ENCODE results near the gene PRKCA.

Gene PRKCA

DNA sequence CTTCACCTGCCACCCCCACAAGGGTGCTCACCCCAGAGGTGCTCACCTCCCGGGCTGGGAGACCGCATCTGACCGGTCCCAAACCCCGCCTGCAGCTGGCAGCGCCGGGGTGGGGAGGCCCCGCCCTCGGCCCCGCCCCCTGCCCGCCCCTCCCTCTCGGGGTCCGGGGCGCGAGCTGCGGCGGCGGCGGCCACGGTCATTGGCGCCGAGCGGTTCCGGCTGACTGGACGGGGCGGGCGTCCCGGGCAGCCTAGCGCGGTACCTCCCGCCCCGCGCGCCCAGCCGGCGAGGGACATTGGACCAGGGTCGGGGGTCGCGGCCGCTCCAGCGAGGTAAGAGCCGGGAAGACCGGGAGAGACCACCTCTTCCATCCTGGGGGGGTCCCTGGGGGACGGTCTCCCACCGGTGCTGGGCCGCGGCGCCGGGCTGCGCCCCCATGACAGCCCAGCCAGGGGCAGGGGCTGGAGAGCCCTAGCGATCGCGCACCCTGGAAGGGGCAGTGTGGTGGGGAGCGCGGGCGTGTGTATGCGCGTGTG lies 532.6 kb downstream of the PRKCA start, which contains the start of gene CACNG5:
Gene CACNG5, plus strand, starts transcription at position 199 of the 536 bp plus-strand sequence. CDS start 42,216 bp downstream, outside the sequence.
- DNase-seq, result no peak

DNA sequence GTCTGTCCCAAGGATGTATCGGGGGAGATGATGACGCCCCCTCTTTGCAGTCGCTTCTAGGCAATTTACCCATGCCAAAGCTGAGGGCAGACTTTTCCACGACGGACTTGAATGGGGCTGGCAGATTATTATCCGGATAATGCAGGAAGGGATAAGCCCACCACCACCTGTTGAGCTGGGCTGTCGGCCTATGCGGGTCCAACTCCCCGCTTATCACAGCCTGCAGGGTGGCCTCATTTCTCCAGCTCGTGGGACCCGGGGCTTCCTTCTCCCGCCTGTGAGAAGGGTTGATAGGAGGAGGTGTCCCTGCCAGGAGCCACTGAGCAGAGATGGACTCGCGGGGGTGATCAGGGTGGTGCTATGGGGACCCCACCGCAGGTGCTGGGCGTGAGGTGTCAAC lies 533.1 kb downstream of the PRKCA start:
- DNase-seq, result no peak

DNA sequence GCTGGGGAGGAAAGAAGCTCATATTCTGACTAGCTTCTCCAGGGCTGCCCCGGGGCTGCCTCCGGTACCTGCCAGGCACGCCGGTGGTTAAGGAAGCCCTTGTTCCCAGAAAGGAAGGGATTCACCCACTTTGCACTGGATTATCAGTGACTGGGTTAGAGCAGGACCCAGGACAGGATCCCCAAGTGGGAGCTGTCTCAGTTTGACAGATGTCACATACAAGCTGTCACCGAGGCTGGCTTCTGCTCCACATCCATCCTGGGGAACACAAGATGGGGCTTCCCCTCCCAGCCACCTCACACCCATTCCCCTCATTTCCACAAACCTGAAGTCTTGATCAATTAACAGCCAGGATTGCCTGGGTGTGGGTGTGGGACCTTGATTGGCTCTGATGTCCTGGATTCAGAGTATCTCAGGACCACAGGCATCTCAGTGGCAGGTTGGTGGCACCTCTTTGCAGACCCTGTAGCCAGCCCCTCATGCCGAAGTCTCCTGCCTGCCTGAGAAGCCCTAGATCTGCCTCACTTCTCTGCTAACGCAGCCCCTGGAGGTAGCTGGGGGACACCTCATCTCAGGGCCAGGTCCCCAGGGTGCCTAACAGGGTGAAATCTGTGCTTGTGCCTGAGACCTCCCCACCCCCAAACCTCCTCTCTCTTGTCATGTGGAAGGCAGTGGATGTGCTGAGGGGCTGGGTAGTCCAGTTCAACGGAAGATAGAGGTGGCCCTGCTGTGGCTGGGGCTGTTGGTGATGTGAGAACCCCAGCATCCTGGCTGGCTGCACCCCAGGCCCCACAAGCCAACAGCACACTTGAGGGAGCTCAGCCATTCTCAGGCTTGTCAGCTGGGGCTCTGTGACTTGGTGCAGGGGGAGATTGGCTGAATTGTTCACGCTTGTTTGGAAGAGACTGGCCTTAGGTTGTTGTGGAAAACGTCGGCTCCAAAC lies 533.9 kb downstream of the PRKCA start:
- DNase-seq, result no peak

DNA sequence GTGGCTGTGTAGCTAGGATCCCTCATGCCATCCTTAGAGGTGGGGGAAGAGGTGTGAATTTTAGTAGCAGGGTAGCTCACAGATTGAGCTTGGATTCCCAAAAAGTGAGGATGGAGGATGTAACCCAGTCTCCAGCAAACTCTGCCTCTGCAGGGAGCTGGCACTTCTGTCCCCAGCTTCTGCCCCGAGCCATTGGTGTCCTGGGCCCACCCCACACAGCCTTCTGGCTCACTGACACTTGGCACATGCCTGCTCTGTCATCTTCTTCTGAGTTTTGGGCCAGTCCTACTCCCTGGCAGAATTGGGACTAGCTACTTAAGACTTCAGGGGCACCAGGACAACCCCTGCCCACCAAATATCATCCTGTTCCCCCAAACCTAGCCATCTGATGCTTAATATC lies 534.8 kb downstream of the PRKCA start:
- no peak for DNase-seq

DNA sequence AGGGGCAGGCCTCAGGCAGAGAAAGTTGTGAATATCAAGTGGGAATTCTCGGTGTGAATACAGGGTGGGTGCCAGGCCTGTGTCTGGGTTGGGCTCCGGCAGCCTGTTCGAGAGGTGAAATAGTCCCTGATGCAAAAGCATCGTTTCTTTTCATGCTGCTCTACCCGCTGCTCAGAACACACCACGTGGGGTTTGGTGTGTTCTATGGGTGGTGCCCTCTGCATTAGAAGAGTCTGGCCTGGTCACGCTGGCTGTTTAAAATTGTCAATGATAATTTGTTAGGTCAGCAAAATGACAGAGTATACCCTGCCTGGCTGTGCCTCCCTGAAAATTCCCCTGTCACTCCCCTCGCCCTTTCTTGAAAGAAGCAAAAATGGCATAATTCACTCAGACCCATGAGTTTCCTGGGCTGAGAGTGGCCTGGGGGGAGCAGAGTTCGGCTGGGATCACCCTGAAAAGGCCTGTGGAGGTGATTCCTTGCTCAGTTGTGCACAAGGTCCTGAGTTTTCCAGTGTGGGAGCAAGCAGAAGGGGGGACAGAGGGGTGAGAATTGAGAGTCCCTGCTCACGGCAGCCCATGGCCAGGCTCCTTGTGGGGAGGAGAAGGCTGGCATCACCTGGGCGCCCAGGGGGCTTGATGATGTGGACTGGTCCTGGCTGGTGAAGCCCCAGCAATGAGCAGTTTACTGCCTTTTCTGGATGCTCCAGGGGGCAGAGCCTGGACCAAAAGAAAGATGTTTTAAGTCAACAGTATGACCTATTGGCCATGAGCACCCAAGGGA lies 535.7 kb downstream of the PRKCA start:
- no peak for DNase-seq

DNA sequence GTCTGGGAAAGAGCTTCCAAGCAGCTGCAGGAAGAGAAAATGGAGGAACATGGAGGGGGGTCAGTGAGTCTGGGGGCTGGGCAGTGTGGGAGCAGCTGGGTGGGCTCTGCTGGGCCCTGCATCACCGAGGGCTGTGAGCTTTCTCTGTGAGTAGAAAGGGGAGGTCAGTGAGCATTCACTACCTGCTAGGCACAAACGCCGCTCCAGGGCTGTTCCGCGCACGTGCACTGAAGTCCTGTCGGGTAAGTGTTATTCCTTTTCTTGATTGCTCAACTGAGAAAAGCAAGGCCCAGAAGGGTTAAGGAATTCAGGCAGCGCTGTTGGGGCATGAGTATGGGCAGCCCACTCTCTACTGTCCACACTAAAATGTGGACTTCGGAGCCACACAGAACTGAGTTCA lies 537.2 kb downstream of the PRKCA start:
- DNase-seq, result no peak

DNA sequence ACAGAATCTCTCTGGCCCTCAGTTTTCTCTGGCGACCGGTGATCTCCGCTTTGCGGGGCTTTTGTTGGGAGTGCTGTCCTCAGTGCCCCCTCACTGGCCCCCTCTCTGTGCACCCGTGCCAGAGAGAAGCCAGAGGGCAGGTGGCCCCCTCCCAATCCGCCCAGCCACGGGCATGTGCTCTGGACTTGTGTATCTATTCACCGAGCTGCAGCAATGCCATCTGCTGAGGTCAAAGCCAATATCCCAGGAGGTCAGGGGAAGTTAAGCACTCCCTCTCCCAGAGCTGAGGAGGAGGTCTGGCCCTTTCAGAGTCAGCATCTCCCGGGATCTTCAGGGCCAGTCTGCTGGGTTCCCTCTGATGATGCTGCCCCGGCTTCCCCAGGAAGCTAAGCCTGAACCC lies 537.6 kb downstream of the PRKCA start:
- DNase-seq, result no peak

DNA sequence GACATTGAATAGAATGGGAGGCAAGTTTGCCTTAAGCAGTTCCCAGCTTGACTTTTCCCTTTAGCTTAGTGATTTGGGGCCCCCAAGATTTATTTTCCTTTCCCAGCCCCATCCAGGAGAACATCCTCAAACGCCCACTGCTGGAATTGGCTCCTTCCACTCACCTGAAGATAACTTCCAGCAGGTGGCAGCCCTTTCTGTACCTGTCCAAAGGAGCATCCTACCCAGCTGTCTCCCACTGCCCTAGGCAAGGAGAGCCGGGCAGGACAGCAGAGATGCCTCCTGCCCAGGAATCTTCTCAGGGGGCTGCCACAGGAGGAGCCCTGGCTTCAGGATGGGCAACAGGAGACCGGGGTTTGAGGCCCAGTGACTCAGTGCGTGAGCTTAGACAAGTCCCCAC lies 538.9 kb downstream of the PRKCA start:
- no peak for DNase-seq

DNA sequence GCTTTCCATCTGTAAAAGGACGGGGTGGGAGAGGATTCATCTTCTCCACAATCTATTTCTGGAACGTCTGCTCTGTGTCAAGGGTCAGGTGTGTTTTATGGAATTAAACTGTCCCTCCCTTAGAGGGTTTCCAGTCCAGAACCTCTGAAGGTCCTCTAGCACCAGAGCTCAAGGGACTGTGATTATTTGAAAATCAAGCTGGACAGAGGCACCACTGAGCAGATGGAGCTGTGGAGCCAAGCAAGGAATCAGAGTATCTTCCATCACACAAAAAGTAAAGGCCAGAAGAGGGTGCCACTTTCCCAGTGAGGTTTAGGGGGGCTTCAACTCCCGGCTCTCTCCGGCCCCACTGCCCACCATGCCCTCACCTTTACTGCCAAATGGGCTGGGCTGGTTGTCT lies 539.3 kb downstream of the PRKCA start:
- DNase-seq, result no peak

DNA sequence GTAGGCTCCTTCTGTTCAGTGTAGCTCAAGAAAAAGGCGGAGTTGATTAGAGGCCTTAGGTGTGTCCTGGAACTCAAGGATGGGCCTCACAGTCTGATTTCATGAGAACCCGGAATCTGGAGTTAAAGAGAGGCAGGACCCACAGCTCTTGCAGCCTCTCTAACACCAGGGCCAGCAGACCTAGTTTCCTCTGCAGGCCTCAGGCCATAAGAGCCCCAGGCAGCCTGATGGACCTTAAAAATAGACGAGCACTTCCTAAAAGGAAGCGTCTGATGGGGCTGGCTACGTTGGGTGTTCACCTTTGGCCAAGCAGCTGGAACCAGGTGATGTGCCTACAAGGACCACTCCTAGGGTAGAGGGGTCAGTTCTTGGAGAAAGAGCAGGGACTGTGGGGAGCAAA lies 540.1 kb downstream of the PRKCA start:
- DNase-seq, result no peak

DNA sequence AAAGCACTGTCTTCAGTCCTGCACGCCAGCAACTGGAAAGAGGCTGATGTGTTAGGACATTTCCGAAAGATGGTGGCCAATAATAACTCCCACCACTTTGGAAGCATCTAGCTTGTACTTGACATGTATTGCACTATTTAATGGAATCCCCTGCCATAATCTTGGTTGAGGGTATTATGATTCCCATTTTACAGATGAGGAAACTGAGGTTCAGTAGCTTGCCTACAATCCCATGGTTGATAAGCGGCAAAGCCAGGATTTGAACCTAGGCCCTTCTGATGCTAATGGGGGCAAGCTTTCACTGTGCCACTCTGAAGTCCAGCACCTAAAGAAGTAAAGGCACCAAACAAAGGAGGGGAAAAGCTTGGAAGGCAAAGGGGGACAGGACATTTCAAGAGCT lies 540.5 kb downstream of the PRKCA start:
- DNase-seq, result no peak

DNA sequence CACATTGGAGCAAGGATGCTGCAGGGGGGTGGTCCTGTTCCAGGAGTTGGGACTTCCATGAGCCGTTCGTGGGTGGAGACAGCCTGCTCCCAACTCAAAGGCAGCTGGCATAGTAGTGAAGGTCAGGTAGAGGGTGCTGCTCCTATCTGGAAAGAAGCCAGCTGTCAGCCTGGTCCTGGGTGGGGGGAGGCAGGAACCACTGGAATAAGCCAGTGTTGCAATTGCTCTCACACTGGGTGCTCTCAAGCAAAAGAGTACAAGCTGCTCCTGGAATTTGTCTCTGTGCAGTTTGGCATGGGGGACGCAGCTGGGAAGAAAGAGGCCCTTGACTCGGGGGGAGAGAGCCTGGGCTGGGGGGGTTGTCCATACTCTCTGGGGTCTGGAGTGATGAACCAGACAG lies 541.2 kb downstream of the PRKCA start:
- no peak for DNase-seq

DNA sequence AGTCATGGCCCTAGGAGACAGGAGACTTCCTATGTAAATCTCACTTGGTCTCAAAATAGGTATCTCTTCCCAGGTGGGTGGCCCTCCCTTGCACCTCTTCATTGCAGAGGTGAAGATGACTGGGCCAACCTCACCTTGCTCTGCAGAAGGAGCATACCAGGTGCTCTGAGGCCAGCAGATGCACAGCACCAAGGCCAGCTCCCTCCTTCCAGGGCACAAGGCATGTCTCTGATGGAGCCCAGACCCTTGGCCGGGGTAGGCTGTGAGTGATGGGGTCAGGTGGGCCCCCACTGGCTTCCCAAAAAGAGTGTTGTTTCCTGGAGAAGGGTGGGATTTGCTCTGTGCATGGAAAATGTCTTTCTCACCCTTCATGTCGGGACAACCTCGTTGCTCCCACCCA lies 545.3 kb downstream of the PRKCA start:
- DNase-seq, result no peak

DNA sequence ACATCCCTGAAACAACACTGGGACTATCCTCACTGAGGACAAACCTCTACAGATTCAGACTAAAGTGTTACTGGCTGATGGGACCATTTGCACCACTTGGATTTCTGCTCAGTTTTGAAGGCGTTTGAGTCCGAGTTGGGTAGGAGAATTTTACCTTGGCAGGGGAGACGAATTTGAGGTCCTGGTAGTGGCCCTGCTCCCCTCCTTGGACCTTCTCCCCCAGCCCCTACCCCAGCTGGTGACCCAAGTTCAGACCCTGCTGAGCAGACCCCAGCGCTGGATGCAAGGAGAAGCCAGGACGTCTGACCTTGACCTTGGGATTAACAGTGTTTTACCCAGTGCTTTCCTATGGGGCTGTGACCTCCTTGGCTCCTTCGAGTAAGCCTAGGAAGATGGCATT lies 546.1 kb downstream of the PRKCA start:
- DNase-seq, result no peak

DNA sequence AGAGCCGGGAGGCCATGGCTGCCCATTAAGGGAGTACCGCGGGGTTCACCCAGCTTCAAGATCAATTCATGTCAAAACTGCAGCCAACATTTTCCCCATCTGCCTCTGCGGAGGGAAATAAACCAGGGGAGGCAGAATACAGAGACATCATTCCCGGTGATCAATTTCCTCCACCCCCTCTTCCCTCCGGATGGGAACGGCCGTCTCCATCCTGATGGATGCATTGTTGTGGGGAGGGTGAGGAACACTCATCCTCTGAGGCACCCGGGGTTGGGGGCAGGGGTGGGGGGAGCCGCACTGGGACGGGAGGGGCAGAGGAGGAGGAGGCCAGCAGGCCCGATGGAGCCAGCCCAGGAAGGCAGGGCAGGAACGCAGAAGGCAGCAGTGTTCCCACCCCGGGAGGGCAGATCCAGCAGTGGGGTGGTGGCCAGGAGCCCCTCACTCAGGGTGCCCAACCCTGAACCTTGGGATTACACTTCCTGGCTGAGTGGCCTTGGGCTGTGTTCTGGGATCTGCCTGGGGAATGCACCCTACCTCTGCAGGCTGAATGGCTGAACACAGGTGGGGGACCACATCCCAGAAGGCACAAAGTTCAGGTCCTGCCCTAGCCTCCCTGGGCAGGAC lies 546.7 kb downstream of the PRKCA start:
- no peak for DNase-seq

DNA sequence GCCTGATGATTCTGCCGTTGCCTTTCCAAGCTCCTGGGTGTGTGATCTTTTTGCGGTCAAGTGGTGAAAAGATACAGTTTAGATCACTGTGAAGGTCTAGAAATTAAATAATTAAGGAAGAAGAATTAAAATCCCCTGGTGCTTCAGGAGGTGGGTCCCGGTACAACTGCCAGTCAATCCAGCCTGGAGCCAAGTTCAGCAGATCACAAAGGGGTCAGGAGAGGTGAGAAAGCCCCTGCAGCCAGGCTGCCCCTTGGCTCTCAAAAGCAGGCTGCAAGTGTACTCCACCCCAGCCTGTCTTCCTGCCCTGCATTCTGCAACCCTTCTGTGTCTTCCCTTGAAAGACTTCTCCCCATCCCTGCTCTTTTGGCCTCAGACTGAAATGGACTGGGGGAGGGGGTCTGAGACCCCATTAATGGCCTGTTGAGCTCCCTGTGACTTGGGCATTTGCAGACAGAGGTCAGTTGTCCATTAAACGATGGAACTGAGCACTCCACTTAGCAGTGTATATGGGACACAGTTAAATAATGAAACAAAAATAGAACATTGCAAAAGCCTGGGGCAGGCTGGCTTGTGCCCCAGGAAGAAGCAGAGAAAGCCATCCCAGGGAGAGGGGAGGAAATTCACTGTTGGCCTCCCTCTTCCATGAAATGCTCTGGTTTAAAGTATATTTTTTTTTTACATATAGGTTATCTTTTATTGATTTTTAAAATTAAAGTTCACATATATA lies 547.6 kb downstream of the PRKCA start:
- no peak for DNase-seq

DNA sequence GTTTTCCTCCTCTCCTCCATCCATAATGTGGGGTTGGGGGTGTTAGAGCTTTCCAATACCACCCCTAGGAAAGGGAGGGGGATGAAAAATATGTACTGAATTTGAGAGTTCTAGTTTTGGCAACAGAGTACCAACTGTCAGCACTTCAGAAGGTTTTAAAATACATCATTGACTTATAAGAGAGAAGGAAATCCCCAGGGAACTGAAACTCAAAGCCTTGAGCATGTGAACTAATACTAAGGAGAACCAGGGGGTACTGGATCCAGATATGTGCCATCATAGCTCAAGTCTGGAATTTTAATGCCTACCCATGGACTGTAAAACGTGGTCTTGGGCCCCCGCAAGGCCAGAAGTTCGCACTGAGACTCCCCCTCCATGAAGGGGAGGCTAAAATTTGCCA lies 548.3 kb downstream of the PRKCA start:
- no peak for DNase-seq

DNA sequence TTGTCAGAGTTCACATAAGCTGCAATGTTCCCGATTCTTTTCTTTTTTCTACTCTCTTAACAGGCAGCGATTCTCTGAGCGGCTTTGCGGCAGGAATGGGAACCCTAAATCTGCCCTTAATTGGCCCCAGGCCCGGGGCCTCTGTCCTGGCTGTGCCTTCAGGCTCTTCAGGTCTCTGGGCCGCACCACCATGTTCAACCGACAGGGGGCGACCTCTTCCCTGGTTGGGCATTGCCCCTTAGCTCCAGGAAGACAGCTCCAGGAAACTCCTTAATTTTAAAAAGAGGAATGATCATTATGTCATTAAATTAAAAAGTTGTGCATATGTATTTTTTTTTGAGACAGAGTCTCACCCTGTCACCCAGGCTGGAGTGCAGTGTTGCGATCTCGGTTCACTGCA lies 552.8 kb downstream of the PRKCA start:
- DNase-seq, result no peak

DNA sequence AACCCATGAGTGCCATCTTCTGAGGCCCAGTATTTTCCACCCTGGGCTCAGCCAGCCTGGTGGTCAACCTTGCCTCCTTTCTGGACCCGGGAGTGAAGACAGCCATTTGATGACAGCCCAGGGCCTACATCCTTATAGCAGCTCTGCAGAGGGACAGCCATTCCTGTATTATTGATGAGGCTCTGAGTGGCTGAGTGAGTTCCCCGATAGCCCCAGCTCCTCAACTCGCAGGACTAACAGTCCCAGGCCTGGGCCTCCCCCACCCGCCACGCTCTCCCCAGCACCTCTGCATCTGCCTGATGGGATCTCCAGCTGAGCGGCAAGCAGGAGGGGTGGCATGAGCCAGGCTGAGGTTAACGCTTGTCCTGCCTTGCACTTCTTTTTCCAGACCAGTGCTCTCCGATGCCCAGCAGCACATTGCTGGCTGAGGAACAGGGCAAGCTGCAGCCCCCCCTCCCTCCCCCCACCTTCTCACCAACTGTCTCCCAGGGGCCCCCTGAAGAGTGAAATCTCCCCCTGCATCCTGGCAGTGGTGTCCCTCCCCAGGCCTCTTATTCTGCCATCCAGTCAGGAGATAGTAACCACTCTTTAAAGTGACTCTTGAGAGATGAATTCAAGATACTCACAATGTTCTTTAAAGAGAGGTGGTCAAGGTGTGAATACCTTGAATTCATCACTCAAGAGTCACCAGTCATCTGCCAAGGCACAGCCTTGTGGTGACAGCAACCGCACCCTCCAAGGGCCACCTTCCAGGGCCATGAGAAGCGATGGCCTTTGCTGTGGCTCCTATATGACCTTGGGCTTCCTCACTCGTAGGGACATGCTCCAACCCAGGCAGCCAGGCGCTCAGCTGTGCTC lies 556.0 kb downstream of the PRKCA start:
- no peak for DNase-seq

DNA sequence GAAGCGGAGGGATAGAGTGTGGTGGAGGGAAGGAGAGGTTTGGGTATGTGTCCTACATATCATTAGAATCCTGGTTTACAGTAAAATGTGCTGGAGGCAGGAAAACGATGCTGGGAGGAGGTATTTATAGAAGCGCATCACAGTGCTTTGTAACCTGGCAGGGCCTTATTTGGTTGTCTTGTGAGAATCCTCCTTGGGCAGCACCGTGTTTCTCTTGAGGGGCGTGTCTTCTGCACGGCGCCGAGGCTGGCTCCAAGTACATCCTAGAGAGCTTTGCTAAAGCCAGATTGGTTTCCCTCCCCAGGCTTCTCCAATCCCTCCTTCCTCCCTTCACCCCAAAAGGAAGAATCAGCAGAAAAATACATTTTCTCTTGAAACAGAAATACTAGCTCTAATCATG lies 556.9 kb downstream of the PRKCA start:
- no peak for DNase-seq

DNA sequence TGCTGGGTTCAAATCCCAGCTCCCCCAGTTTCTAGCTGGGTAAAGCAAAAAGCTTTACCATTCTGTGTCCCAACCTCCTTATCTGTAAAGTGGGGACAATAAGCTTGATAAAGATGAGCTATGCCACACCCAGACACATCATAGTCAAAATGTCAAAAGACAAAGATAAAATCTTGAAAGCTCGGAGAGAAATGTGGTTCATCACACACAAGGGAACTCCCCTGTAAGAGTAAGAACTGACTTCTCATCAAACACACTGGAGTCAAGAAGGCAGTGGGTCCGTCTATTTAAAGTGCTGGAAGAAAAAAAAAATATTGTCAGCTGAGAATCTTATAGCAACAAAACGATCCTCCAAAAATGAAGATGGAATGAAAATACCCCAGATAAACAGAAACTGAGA lies 557.8 kb downstream of the PRKCA start:
- no peak for DNase-seq
